Coronary artery (tissue), 2 donors: ENCODE results near the gene CLIP1.

ENCODE experiments used
- DNase-seq: peaks from one replicate; pipeline ENCODE4 v3.0.0-alpha.2; 2017; ENCODE audit warnings: low spot score
- H3K27ac ChIP-seq, 2 donors: fragments of 200-600 bp; sonication (generic); one replicate each; pipeline ENCODE4 v1.5.1; 2016 to 2019
- H3K4me3 ChIP-seq: fragments of 200-600 bp; sonication (generic); 2 replicates; pipeline ENCODE4 v1.5.1; 2016; ENCODE audit warnings: mild to moderate bottlenecking, moderate library complexity
- TF ChIP-seq, protein P1 (sequence below): fragments of 200-600 bp; sonication (generic); IDR thresholded peaks from one replicate; pipeline ENCODE4 v1.5.1; 2019; ENCODE audit warnings: antibody characterized with exemption

CLIP1 gene

DNA sequence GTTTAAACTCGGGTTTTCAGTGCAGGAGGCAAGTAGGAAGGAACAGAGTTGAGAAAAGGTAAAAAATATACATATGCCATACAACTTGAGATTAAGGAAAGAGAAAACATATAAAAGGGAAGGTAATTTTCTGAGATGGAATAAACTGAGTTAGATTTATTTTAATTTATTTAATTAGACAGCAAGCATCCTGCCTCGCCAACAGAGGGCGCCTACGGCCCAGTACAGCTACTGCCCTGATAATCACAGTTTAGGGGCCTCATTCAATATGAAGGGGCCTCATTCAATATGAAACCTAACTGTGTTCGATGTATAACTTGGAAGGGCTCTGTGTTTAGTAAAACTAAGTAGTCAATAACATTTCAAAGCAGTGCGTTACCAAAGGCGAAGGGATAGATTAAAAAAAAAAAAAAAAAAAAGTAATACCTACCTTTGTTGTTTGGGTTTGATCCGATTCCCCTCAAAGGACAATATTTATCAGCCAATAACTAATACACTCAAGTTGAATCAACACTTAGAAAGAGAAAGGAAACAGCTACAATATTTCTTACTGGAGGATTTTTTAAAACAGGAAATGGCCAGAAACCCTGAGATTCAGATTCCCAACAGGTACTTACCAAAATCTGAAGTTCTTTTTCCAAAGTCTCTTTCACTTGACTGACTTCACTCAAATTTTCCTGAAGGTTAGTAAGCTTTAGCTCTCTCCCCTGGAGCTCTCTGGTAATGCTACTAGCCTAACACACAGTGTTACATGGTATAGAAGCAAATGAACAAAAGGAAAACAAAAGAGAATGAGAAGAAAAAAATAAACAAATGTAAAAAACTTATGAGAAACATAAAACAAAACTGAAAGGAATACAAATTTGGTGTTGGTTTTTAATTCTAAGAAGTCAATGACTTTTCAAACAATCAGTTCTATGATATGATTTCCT, 86.2 kb downstream of the CLIP1 start:
- no peak for DNase-seq
- TF ChIP-seq, protein P1, sequence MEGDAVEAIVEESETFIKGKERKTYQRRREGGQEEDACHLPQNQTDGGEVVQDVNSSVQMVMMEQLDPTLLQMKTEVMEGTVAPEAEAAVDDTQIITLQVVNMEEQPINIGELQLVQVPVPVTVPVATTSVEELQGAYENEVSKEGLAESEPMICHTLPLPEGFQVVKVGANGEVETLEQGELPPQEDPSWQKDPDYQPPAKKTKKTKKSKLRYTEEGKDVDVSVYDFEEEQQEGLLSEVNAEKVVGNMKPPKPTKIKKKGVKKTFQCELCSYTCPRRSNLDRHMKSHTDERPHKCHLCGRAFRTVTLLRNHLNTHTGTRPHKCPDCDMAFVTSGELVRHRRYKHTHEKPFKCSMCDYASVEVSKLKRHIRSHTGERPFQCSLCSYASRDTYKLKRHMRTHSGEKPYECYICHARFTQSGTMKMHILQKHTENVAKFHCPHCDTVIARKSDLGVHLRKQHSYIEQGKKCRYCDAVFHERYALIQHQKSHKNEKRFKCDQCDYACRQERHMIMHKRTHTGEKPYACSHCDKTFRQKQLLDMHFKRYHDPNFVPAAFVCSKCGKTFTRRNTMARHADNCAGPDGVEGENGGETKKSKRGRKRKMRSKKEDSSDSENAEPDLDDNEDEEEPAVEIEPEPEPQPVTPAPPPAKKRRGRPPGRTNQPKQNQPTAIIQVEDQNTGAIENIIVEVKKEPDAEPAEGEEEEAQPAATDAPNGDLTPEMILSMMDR: peak; percentile 20
- no peak overlapping the region for H3K27ac ChIP-seq
- H3K4me3 ChIP-seq: no peak overlapping the region

GRCh38 chr12:122333142-122334087, 89.1 kb downstream of the CLIP1 start:
- Histone ChIP-seq H3K27ac (no peak overlapping the region), H3K4me3 (no peak overlapping the region)
- TF ChIP-seq, protein P1: no peak
- no peak for DNase-seq

DNA sequence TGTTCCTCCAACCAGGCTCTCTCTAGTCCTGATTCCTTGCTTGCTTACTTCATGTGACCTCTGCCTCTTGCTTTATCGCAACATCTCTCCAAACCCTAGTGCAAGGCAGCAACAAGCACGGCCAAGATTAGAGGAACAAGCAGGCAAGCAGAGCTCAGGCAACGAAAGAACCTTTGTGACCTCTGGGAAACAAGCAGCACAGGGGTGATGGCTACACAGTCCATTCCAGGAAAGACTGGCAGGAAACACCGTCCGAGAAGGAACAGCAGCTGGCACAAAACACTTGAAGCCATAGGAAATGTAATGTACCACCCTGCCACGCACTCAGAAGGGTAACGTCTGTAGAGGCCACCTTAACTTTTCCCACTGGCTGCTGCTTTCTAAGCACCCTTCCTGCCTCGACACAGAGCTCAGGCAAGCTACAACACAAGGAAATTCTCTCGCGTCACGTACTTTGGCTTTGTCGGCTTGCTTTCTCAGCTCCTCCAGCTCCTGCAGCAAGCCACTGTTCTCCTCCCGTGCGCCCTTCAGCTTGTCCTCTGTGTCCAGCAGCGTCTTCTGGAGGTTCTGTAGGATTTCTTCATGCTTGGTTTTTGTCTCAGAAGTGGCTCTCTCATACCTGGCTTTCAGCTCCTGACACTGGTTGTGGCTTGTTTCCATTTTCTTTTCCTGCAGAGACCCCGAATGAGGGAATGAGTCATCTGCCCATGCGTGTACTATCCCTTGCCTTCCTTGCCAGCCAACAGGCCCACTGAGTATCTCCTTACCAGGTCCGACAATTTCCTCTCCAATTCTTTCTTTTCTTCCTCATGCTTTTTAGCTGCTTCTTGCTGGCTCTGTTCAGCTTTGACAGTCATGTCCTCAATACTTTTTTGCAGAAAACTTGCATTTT, 94.7 kb downstream of the CLIP1 start:
- no peak for DNase-seq
- Histone ChIP-seq H3K27ac (no peak overlapping the region), H3K4me3 (no peak overlapping the region)
- TF ChIP-seq, protein P1: no peak

- TF ChIP-seq, protein P1: no peak
- Histone ChIP-seq H3K4me3 (no peak overlapping the region), H3K27ac (no peak overlapping the region)
- no peak for DNase-seq
These were observed 95.5 kb downstream of the CLIP1 start for GRCh38 chr12:122327014-122327413.

- TF ChIP-seq, protein P1: no peak
These were observed 95.9 kb downstream of the CLIP1 start for GRCh38 chr12:122326586-122326985.

DNA sequence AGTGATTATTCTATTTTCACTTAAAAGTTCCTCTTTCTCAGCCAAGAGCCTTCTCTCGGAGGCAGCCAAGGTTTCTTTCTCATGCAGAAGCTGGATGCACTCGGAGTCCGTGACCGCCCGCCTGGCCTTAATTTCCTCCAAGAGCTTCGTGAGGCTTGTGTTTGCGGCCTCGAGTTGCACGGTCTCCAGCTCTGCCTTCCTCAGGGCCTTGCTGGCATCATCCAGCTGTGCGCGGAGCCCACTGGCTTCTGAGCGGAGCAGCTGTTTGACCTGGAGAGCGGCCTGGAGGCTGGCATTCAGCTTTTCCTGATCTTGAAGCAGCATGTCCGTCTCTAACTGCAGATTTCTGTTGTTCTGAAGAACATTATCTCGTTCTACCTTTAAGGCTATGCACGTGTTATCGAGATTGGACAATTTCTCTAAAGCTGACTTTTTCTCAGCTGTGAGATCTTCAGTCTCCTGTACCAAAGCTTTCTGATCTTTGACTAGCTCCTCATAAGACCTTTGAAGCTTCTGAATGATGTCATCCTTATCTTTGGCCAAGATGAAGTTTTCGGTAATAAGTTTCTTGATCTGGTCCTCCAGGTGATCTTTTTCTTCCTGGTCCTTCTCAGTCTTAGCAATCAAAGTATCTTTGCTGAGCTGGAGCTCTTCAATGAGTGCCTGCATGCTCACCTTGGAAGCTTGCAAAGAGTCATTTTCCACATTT, 99.0 kb downstream of the CLIP1 start:
- no peak for DNase-seq

More at GRCh38 chr12:122326586-122326985, 95.9 kb downstream of the CLIP1 start:
- Histone ChIP-seq H3K4me3 (no peak overlapping the region), H3K27ac (no peak overlapping the region)
- DNase-seq: no peak

More for the DNA sequence above, 99.0 kb downstream of the CLIP1 start:
- TF ChIP-seq, protein P1: no peak
- H3K4me3 ChIP-seq: no peak overlapping the region
- H3K27ac ChIP-seq: no peak overlapping the region
